Kidney (tissue), 14 donors: ENCODE results near the gene RBMS3. TPM values are rescaled to one million over a fixed set of nuclear protein-coding genes. Genes with fewer than 3 reads are reported as not detected.

Source experiments
- DNase-seq, 5 donors: peaks; one replicate each; pipeline ENCODE4 v3.0.0-alpha.2; 2013 to 2020
- FAIRE-seq: peaks from 2 replicates; lab custom pipeline; 2012; peaks lifted over from hg19 to GRCh38; lab: Jason Lieb, UNC
- H3K27ac ChIP-seq, 2 donors: one replicate each; pipeline ENCODE4 v1.7.0; 2013; ENCODE audit warnings: low read depth in 2 of 2, low read length in 2 of 2, inconsistent platforms in 1 of 2
- H3K27me3 ChIP-seq: one replicate; pipeline ENCODE4 v1.7.1; 2013; ENCODE audit warnings: low read length, inconsistent platforms; ENCODE audit not compliant: control insufficient read depth, insufficient read depth
- H3K36me3 ChIP-seq, 3 donors: one replicate each; pipeline versions ENCODE4 v1.7.0 to v1.7.1; 2013; ENCODE audit warnings: low read length in 3 of 3, control low read depth in 1 of 3, inconsistent platforms in 1 of 3; ENCODE audit not compliant: insufficient read depth in 3 of 3, control insufficient read depth in 2 of 3
- H3K4me1 ChIP-seq, 3 donors: one replicate each; pipeline versions ENCODE4 v1.7.0 to v1.7.1; 2013; ENCODE audit warnings: low read length in 3 of 3, inconsistent platforms in 1 of 3, low read depth in 1 of 3; ENCODE audit not compliant: control insufficient read depth in 2 of 3, insufficient read depth in 2 of 3
- H3K4me3 ChIP-seq, 3 donors: one replicate each; pipeline versions ENCODE4 v1.7.0 to v1.8.1; 2013; ENCODE audit warnings: low read length in 3 of 3, control low read depth in 1 of 3, inconsistent platforms in 1 of 3
- H3K9ac ChIP-seq, 3 donors: one replicate each; pipeline versions ENCODE4 v1.7.0 to v1.7.1; 2013; ENCODE audit warnings: low read length in 3 of 3, control low read depth in 1 of 3, inconsistent platforms in 1 of 3
- H3K9me3 ChIP-seq, 3 donors: one replicate each; pipeline versions ENCODE4 v1.7.0 to v1.7.1; 2013; ENCODE audit warnings: low read length in 3 of 3, control low read depth in 1 of 3, inconsistent platforms in 1 of 3; ENCODE audit not compliant: control insufficient read depth in 2 of 3, insufficient read depth in 1 of 3
- intact Hi-C: fragments of 100-400 bp; cut with DNase I; formaldehyde crosslinking; loops from one replicate; pipeline ENCODE4 v1.11.1; 2022
- polyA plus RNA-seq: library from polyadenylated mRNA; stranded (reverse); fragments of 350-450 nt; fragmentation: Illumina TruSeq; extraction: RNeasy Lipid Tissue Mini Kit (QIAGEN cat#74804); gene quantifications from one replicate; pipeline ENCODE4 v1.2.3, GENCODE V29; 2014; ENCODE audit warnings: low read depth, low replicate concordance; ENCODE audit not compliant: insufficient read depth
- total RNA-seq: library from RNA; stranded (reverse); fragmentation: NEBNext Ultra II Directional; extraction: Animal tissue kit (Norgen Biotek cat#: 25700); gene quantifications from one replicate; pipeline ENCODE4 v1.2.1, GENCODE V29; 2021
- TF ChIP-seq, protein P1 (sequence below): IDR thresholded peaks from 3 replicates; pipeline ENCODE4 v1.5.1; 2012; ENCODE audit warnings: mild to moderate bottlenecking, moderate library complexity, borderline replicate concordance; ENCODE audit not compliant: insufficient read depth; ENCODE audit errors: extremely low read depth
- donor health status: control.
- donor health status: control.
- donor health status: control.
- donor health status: control.
- donor health status: control.
- donor health status: DM: yes; HTN: yes; CAD: no.
- donor health status: Normal renal cell carcinoma (clear cell type).

The RBMS3 gene
- total and polyA plus RNA-seq, 2 donors from 2014 or later, result 3.2 to 48.8 TPM

GRCh38 chr3:29771602-29772001 lies 490.7 kb downstream of the RBMS3 start:
- no peak overlapping the region for H3K9ac ChIP-seq
- DNase-seq (no peak), FAIRE-seq (no peak)
- no peak overlapping the region for H3K4me3 ChIP-seq
- H3K36me3 ChIP-seq, result no peaks in the 10 kb centered on the region
- H3K9me3 ChIP-seq, result no peaks in the 10 kb centered on the region
- TF ChIP-seq, protein P1, sequence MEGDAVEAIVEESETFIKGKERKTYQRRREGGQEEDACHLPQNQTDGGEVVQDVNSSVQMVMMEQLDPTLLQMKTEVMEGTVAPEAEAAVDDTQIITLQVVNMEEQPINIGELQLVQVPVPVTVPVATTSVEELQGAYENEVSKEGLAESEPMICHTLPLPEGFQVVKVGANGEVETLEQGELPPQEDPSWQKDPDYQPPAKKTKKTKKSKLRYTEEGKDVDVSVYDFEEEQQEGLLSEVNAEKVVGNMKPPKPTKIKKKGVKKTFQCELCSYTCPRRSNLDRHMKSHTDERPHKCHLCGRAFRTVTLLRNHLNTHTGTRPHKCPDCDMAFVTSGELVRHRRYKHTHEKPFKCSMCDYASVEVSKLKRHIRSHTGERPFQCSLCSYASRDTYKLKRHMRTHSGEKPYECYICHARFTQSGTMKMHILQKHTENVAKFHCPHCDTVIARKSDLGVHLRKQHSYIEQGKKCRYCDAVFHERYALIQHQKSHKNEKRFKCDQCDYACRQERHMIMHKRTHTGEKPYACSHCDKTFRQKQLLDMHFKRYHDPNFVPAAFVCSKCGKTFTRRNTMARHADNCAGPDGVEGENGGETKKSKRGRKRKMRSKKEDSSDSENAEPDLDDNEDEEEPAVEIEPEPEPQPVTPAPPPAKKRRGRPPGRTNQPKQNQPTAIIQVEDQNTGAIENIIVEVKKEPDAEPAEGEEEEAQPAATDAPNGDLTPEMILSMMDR, result no peak
- H3K4me1 ChIP-seq, result no peaks in the 10 kb centered on the region
- intact Hi-C loops, result no loop called here
- H3K27ac ChIP-seq, result no peak overlapping the region
- no peaks in the 10 kb centered on the region for H3K27me3 ChIP-seq

- Histone ChIP-seq H3K4me3 (no peak overlapping the region), H3K4me1 (no peaks in the 10 kb centered on the region), H3K9me3 (no peaks in the 10 kb centered on the region), H3K36me3 (no peaks in the 10 kb centered on the region), H3K27ac (no peak overlapping the region), H3K27me3 (no peaks in the 10 kb centered on the region), H3K9ac (no peak overlapping the region)
- TF ChIP-seq, protein P1, result no peak
- DNase-seq (no peak), FAIRE-seq (no peak)
- intact Hi-C loops, result no loop called here
Observed at GRCh38 chr3:29772436-29772835, 491.6 kb downstream of the RBMS3 start.

DNA sequence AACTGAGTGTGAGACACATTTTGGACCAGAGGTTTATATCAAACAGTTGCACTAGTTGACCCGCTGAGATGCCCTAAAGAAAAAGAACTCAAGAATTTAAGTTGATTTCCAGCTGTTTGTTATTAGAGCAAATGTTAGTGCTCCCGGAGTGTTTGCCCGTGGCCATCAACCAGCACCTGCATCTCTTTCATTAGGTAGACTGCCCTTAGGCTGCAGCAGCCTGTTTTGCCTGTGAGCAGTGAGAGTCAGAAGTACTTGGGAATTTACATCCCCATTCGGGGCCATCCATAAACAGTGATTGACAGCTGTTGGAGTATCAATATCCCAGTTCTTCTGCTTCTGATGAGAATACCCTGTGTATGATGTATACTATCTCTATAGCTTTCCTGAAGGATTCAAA lies 492.6 kb downstream of the RBMS3 start:
- intact Hi-C loops, result no loop called here
- Histone ChIP-seq H3K9me3 (no peaks in the 10 kb centered on the region), H3K27ac (no peak overlapping the region), H3K4me1 (no peaks in the 10 kb centered on the region), H3K27me3 (no peaks in the 10 kb centered on the region), H3K4me3 (no peak overlapping the region), H3K9ac (no peak overlapping the region), H3K36me3 (no peaks in the 10 kb centered on the region)
- TF ChIP-seq, protein P1, result no peak
- DNase-seq (no peak), FAIRE-seq (no peak)

DNA sequence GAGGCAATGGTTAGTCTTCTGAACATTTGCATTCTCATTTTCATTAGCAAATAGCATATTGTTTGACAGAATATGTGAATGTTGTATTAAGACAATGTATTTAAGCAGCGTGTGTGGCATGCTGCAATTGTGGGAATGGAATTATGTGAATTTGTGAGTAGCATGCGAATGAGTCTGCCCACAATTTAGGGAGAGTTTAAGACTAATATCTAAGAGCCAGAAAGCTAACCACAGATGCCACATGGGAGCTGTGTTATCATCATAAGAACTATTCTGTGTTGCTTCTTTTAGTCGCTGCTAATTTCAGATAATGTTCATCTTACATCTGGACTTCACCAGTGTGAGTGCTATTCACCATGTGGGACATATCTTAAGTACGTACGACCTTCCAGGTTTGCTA lies 494.5 kb downstream of the RBMS3 start:
- intact Hi-C loops, result no loop called here
- Histone ChIP-seq H3K9ac (no peak overlapping the region), H3K27ac (no peak overlapping the region), H3K36me3 (no peaks in the 10 kb centered on the region), H3K4me3 (no peak overlapping the region), H3K27me3 (no peaks in the 10 kb centered on the region), H3K4me1 (no peaks in the 10 kb centered on the region), H3K9me3 (no peaks in the 10 kb centered on the region)
- DNase-seq, result no peak
- FAIRE-seq, result no peak
- TF ChIP-seq, protein P1, result no peak
